NCI-H1436 (cell line): ENCODE results near the gene LRP10.

Experiments used
- DNase-seq: peaks from one replicate; lab custom pipeline; 2025; lab: John Stamatoyannopoulos, UW

The LRP10 gene

DNA sequence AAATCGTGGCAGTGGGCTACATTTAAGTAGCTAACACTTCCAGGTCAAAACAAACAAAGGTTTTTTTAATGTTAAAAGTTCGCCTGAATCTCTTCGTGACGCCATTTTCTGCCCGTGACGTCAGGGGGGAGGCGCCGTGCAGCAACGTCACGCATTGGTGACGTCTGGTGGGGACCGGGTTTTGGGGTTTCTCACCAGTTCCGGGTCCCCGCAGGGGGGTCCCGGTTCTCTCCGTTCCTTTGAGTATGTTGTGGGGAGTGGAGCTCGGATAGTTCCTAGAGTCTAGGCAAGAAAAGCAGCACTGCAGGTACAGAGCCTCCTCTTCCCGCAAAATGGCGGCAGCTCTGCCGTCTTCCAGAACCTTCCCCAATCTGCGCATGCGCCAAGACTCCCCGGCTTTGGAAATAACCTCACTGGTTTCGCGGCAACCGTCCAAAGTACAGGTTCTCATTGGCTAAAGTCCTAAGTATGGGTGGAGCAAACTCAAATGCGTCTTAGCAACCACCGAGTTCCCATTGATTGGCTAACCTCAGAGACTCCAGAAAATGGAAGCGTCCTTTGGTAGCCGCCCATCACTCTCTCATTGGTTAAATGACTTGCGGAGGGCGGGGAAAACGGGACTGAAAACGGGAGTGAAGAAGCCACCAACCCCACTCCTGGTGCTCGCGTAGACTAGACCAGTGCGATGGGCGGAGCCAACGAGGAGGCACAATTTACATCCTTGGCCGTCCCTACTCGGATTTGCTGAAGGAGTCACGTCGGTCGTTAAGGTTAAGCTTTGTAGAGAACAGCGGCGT, 47.5 kb downstream of the LRP10 start, which contains the start of gene RBM23:
Gene RBM23 (minus strand): TSS at position 346 of the 797 bp plus-strand sequence.
- DNase-seq = peak; percentile 100

DNA sequence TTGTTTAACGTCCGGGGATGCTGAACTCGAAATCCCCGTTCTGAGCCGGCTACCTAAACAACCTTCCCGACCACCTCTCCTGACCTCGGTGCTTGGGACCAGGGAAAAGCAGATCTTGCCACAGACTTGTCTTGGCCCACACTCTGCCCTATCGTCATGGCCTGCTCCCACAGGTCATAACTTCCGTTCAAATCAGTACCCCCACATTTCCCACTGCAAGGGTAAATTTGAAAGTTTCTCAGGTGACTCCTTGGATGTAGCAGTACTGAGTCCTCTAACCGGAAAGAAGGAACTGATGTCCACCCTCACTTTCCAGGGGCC, 48.0 kb downstream of the LRP10 start:
- no peak for DNase-seq

DNA sequence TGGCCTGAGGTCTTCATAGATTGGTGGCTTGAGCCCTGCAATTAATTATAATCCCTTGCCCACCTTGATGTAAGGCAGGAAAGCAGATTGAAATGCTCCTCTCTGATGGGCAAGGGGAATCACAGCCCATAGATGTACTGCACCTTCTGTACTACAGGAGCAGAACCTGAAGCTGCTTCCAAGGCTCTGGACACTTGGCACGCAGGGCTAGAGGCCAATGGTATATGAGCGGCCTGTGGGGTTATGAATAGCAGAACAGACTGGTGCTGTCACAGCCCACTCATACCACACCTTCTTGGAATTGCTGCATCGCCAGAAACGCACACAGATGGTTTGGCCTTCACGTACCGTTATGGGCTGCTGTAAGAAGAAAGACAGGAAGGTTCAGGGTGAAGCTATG, 49.2 kb downstream of the LRP10 start:
- no peak for DNase-seq

DNA sequence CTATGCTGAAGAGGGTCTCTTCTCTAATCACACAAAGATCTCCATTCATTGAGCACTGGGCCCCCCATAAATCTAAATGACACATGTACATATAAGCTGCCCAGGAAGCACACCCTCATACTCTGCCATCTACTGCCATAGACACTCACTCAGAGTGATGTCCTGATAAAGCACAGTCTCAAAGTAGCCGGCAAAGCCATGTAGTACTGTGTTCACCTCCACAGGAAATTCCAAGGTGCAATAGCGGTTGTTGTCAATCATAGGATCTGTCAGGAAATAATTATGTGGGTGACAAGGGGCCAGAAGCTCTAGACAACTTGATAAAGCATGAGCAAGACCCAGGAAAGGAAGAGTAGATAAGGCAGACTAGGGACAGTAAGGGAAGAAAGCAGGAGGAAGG, 50.8 kb downstream of the LRP10 start:
- no peak for DNase-seq

DNA sequence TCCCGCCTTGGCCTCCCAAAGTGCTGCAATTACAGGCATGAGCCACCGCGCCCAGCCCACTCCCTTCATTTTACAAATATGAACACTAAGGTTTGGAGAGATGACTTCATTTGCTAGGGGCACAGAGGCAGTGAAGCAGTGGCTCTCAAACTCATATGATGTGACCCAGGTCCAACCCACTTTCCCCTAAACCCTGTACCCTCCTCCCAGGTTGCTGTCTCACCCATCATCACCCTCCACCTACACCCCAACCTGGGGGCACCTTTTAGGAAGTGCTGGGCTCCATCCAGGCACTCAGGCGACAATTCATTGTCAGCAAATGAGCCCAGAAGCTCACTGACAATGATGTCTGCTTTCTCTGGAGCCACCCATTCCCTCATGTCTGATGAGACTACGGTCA, 52.2 kb downstream of the LRP10 start:
- no peak for DNase-seq

DNA sequence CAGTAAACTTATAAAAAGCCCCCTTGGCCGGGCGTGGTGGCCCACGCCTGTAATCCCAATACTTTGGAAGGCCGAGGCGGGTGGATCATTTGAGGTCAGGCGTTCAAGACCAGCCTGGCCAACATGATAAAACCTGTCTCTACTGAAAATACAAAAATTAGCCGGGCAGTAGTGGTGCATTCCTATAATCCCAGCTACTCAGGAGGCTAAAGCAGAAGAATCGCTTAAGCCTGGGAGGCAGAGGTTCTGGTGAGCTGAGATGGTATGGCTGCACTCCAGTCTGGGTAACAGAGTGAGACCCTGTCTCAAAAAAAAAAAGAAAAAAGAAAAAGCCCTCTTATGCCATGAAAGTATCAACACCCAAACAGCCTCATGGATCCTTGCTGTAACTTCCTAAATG, 54.0 kb downstream of the LRP10 start:
- no peak for DNase-seq

DNA sequence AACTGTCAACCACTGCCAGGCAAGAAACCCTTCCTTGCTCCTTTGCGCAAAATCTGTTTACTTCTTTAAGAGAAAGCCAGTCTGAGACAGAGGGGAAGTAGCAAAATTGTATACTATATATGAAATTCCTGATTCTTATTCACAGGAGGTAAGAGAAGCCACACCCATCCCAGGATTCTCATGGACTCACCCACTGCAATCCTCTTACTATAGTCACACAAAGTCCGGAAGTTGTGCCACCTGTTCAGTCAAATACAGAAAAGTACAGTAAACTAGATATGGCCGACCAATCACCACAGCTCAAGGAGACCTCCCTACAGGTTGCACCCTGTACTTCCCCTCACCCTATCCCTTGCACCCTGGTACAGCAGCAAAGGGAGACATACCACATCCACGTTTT, 54.8 kb downstream of the LRP10 start:
- DNase-seq = no peak

DNA sequence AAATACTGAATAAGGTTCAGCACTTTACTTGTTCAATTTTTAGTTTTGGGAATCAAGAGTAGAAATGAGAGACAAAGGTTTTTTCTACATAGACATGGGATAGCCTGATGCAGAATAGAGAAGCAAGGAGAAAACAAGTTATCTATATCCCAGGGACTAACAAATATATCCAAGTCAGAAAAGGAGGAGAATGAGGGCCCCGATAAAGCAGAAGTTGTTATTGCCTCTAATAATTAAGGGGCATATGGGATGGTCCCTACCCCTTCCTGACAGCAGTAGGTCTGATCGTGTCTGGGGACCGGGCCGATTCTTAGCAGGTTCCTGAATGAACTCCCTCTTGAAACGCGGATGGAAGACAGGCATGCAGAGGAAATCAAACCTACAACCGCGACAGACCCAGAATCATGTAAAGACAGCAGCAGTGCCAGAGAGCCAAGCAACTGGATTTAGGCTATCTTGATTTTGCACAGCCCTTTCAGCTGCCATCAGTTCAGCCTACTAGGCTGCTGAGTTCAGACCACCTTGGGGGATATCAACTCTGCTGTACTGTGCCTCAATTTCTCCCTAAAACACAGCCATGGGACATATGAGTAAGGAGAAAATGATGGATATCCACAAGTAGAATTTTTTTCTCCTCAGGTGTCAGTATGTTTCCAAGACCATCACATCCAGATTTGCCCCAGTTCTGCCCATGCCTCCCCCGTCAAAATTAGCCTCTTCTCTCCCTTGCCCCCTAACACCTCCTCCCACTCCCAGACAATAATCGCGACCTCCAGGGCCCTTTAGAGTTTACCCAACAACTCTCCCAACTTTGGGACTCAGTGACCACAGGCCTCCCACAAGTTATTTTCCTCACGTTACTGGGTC, 56.9 kb downstream of the LRP10 start:
- DNase-seq = no peak

DNA sequence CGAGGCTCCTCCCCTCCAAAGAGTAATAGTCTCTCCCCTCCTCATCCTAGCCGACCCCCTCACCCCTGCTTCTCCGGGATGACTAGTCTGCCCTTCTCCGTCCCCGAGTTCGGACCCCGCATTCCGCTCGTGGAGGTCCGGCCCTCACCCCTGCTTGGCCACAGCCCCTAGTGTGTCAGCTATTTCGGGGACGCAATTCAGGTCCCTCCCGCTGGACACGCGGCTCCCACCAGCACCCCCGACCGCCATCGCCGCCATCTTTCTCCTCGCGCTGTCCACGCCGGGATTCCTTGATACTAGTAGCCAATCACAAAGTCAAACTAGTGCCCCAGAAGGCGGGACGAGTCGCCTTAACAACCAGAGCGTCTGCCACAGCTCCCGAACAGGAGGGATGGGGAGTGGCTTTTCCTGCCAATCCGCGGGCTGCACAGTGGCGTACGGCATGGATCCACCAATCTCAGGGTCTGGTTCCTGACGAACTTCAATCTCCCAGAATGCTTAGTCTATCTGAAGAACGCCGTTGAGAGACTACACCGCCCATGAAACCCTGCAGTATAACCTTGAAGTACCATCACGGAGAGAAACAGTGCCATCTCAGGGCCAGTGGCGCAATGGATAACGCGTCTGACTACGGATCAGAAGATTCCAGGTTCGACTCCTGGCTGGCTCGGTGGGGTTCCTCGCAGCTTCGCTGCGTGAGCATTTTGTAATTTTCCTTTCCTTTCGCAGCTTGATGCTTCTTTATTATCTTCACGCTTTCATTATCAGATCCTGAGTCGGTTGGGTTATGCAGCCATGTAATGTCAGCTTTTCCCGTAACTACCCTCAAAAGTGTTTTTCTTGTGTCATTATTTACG, 57.8 kb downstream of the LRP10 start, which contains the start of gene PRMT5:
Gene PRMT5 (minus strand): TSS at position 273 of the 857 bp plus-strand sequence. CDS start 15 bp downstream, at position 258.
- DNase-seq = peak; percentile 98

DNA sequence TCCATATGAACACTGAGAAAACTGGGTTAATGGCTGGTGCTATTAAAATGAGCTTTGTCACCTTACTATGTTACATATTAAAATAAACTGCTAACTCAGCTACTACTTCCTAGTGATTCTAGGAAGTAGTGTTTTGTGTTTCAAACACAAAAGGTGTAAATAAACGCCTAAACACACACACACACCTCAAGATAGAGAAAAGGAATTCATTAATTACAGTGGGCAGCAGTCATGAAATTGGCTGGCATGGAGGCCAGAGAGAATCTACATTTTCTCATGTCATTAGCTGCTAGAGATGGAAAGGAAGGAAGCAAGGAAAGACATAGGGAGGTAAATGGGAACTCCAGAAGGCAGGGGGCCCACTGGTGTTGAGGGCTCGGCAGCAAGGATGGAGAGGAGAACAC, 58.4 kb downstream of the LRP10 start:
- DNase-seq = no peak
